Keratinocyte (primary cell): ENCODE data around the gene ZNF526. TPM values are rescaled to one million over a fixed set of nuclear protein-coding genes. Genes with fewer than 3 reads are reported as not detected.

Experiments used
- DNase-seq: peaks from one replicate; pipeline ENCODE4 v3.0.0-alpha.2; 2011; ENCODE audit warnings: low read depth, missing footprints, low spot score
- FAIRE-seq: peaks from 2 replicates; lab custom pipeline; 2011; peaks lifted over from hg19 to GRCh38; lab: Jason Lieb, UNC
- H2AFZ ChIP-seq: 2 replicates; pipeline ENCODE4 v1.6.0; 2012; ENCODE audit warnings: low read length, control low read depth, inconsistent platforms; ENCODE audit not compliant: control insufficient read depth
- H3K27ac ChIP-seq: 2 replicates; pipeline ENCODE4 v1.5.1; 2011; ENCODE audit warnings: low read length; ENCODE audit not compliant: control insufficient read depth, insufficient read depth
- H3K27me3 ChIP-seq: 3 replicates; pipeline ENCODE4 v1.6.0; 2011; ENCODE audit warnings: low read length; ENCODE audit not compliant: control insufficient read depth, insufficient read depth; ENCODE audit errors: extremely low read depth
- H3K36me3 ChIP-seq, 2 experiments: 2 replicates in 1 of 2; 3 replicates in 1 of 2; pipeline ENCODE4 v1.5.1; 2011; ENCODE audit warnings: low read length in 2 of 2, mild to moderate bottlenecking in 1 of 2; ENCODE audit not compliant: control insufficient read depth in 2 of 2, insufficient read depth in 2 of 2; ENCODE audit errors: extremely low read depth in 1 of 2
- H3K4me1 ChIP-seq: 3 replicates; pipeline ENCODE4 v1.5.1; 2011; ENCODE audit warnings: low read length; ENCODE audit not compliant: control insufficient read depth, insufficient read depth; ENCODE audit errors: extremely low read depth
- H3K4me2 ChIP-seq: 3 replicates; pipeline ENCODE4 v1.6.0; 2011; ENCODE audit warnings: low read depth, low read length; ENCODE audit not compliant: control insufficient read depth, insufficient read depth; ENCODE audit errors: extremely low read depth
- H3K4me3 ChIP-seq, 3 experiments: fragments of 200-600 bp in 1 of 3; sonication (generic) in 1 of 3; 2 replicates in 2 of 3; 3 replicates in 1 of 3; pipeline ENCODE4 v1.5.1; 2011 to 2016; ENCODE audit warnings: low read length in 3 of 3, mild to moderate bottlenecking in 3 of 3, control low read depth in 2 of 3, inconsistent platforms in 1 of 3, low read depth in 1 of 3, mixed read lengths in 1 of 3, mixed run types in 1 of 3, moderate library complexity in 1 of 3; ENCODE audit not compliant: control insufficient read depth in 2 of 3, insufficient read depth in 2 of 3; ENCODE audit errors: extremely low read depth in 1 of 3
- H3K79me2 ChIP-seq: 2 replicates; pipeline ENCODE4 v1.6.0; 2012; ENCODE audit warnings: low read length; ENCODE audit not compliant: control insufficient read depth, insufficient read depth
- H3K9ac ChIP-seq: 3 replicates; pipeline ENCODE4 v1.6.0; 2011; ENCODE audit warnings: low read length; ENCODE audit not compliant: control insufficient read depth, insufficient read depth; ENCODE audit errors: extremely low read depth
- H3K9me1 ChIP-seq: 3 replicates; pipeline ENCODE4 v1.6.0; 2011; ENCODE audit warnings: low read length; ENCODE audit not compliant: control insufficient read depth, insufficient read depth; ENCODE audit errors: extremely low read depth
- H3K9me3 ChIP-seq: 2 replicates; pipeline ENCODE4 v1.5.1; 2012; ENCODE audit warnings: low read depth, low read length; ENCODE audit not compliant: control insufficient read depth
- H4K20me1 ChIP-seq: 3 replicates; pipeline ENCODE4 v1.6.0; 2011; ENCODE audit warnings: low read length; ENCODE audit not compliant: control insufficient read depth, insufficient read depth; ENCODE audit errors: extremely low read depth
- CTCF ChIP-seq, 3 experiments: IDR thresholded peaks in 1 of 3; conservative IDR thresholded peaks in 1 of 3; optimal IDR thresholded peaks in 1 of 3; 2 replicates in 2 of 3; 3 replicates in 1 of 3; pipeline versions ENCODE3 to v1.5.1; 2011; ENCODE audit warnings: low read length in 3 of 3, mild to moderate bottlenecking in 3 of 3, moderate library complexity in 2 of 3, control low read depth in 1 of 3, inconsistent platforms in 1 of 3; ENCODE audit not compliant: insufficient read depth in 2 of 3; ENCODE audit errors: extremely low read depth in 1 of 3
- EZH2 ChIP-seq: IDR thresholded peaks from one replicate; pipeline ENCODE4 v1.6.1; 2012; ENCODE audit warnings: inconsistent platforms, mild to moderate bottlenecking, low read length, moderate library complexity
- dilution Hi-C: fragments of 300-500 bp; cut with MboI; formaldehyde crosslinking; loops from one replicate; pipeline ENCODE4 v1.7.0; 2020; ENCODE audit warnings: low sequenced_read_pairs; ENCODE audit not compliant: extremely low pct_ligation_motif_present
- polyA plus RNA-seq, 5 experiments: library from polyadenylated mRNA; depleted of rRNA in 3 of 5; stranded (reverse) in 3 of 5; stranded (forward) in 1 of 5; unstranded in 1 of 5; fragments of >200 nt; gene quantifications; 1 replicate in 1 of 5; 2 replicates in 3 of 5; 3 replicates in 1 of 5; pipeline versions ENCODE4 v1.2.1 to v1.2.3, GENCODE V29; 2011 to 2012; ENCODE audit warnings: missing spikeins in 2 of 5, low read depth in 1 of 5, low replicate concordance in 1 of 5

ZNF526 gene
- polyA plus RNA-seq, 1 donor (not counting 4 experiments of a cell fraction or from before 2014, with no cell fraction given): 5.4 TPM

GRCh38 chr19:42268704-42269477 lies 48.8 kb downstream of the ZNF526 start, which contains the start of gene CIC:
CIC (plus strand) TSS chr19:42269252; CDS start chr19:42271784, 2,532 bp downstream.
- peaks cover 38% of the 10 kb centered on the region for H3K79me2 ChIP-seq
- dilution Hi-C loops: no loop called here
- peak within 1 kb of the TSS; percentile 59 to 90 (median 89) for H3K4me3 ChIP-seq
- no peaks in the 10 kb centered on the region for H3K27me3 ChIP-seq
- no peaks in the 10 kb centered on the region for H3K9me1 ChIP-seq
- peaks cover 25% of the 10 kb centered on the region for H3K4me1 ChIP-seq
- H3K36me3 ChIP-seq: peaks cover 10% of the 10 kb centered on the region in 2 experiments
- peak within 1 kb of the TSS; percentile 99 for H3K27ac ChIP-seq
- DNase-seq (peak; percentile 100), FAIRE-seq (peak; percentile 91)
- H3K9me3 ChIP-seq: no peaks in the 10 kb centered on the region
- TF ChIP-seq CTCF (optimal IDR thresholded peaks at IDR 0.05 in 1 of 3, IDR thresholded peaks at IDR 0.05 in 1 of 3, conservative IDR thresholded peaks at IDR 0.05 in 1 of 3; ENCODE audit: extremely low read depth in 1 of 3, insufficient read depth in 2 of 3, low read length in 3 of 3) (no peak), EZH2 (no peak)
- H3K9ac ChIP-seq: peak within 1 kb of the TSS; percentile 99
- H3K4me2 ChIP-seq: peak within 1 kb of the TSS; percentile 99
- H2AFZ ChIP-seq: peak within 1 kb of the TSS; percentile 99
- no peaks in the 10 kb centered on the region for H4K20me1 ChIP-seq

DNA sequence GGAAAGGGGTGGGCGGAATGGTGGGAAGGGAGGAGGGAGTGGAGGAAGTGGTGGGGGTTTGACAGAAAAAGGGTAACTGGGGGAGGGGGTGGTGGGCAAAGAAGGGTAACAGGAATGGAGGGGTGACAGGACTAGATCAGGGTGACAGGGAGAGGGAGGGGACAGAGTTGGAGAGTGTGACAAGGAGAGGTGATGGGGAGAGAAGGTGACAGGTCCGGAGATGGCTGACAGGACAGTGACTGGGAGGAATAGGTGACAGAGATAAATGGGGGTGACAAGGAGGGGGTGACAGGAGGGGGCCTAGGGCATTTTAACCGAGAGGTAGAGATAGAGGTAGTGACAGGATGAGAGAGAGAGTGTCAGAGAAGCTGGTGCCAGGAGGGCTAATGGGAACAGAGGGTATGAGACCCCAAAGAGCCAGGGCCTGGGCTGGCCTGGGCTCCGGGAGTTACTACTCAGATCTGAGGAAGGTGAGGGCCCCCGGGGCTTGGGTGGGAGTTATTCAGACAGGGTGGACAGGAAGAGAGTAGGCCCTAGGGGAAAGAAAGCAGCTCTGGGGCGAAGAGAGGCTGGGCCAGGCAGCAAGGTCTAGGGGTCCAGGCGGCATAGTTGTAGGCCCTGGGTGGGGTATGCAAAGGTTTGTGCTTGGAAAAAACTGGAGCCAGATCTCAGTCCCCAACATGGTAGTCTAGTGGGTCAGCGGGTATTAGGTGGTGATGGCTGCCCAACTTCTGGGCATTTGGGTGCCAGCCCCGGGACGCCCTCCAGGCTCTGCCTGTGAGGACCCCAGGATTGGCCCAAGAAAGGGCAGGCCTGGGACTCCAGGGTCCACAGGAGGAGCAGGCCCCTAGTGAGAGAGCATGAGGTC lies 49.6 kb downstream of the ZNF526 start:
- Histone ChIP-seq H3K9ac (peak overlapping the region; percentile 99), H3K79me2 (peaks cover 45% of the 10 kb centered on the region), H3K9me1 (no peaks in the 10 kb centered on the region), H2AFZ (no peak overlapping the region), H3K9me3 (no peaks in the 10 kb centered on the region), H3K4me1 (peaks cover 25% of the 10 kb centered on the region), H3K27ac (peak overlapping the region; percentile 95), H4K20me1 (no peaks in the 10 kb centered on the region), H3K4me3 (peak overlapping the region; percentile 59 to 90 (median 86)), H3K4me2 (peak overlapping the region; percentile 97), H3K27me3 (no peaks in the 10 kb centered on the region), H3K36me3 (peaks cover 14 to 15% of the 10 kb centered on the region in 2 experiments)
- TF ChIP-seq EZH2 (no peak), CTCF (optimal IDR thresholded peaks at IDR 0.05 in 1 of 3, IDR thresholded peaks at IDR 0.05 in 1 of 3, conservative IDR thresholded peaks at IDR 0.05 in 1 of 3; ENCODE audit: extremely low read depth in 1 of 3, insufficient read depth in 2 of 3, low read length in 3 of 3) (no peak)
- no peak for FAIRE-seq
- no peak for DNase-seq
- dilution Hi-C loops: no loop called here
